DMS53 (cell line): ENCODE measurements around the gene VDAC2.

Experiments used
- DNase-seq: peaks from one replicate; lab custom pipeline; 2025; lab: John Stamatoyannopoulos, UW

The VDAC2 gene

GRCh38 chr10:75230600-75231038 lies 20.0 kb downstream of the VDAC2 start:
- peak; percentile 93 for DNase-seq

- peak; percentile 30 for DNase-seq
Measured at GRCh38 chr10:75231672-75232581, 21.3 kb downstream of the VDAC2 start.

- DNase-seq: peak; percentile 53
Measured at GRCh38 chr10:75233444-75234016, 22.9 kb downstream of the VDAC2 start.

- peak; percentile 98 for DNase-seq
Measured at GRCh38 chr10:75234017-75234682, 23.6 kb downstream of the VDAC2 start.

GRCh38 chr10:75234683-75235374 lies 24.2 kb downstream of the VDAC2 start:
- DNase-seq: peak; percentile 95

GRCh38 chr10:75235375-75236177 lies 25.0 kb downstream of the VDAC2 start, which contains the start of gene COMTD1:
Gene COMTD1 (minus strand): TSS chr10:75235957. CDS start chr10:75235928, 29 bp downstream.
- peak; percentile 99 for DNase-seq

GRCh38 chr10:75236178-75236825 lies 25.7 kb downstream of the VDAC2 start:
- DNase-seq: no peak

GRCh38 chr10:75238182-75239095 lies 27.8 kb downstream of the VDAC2 start:
- no peak for DNase-seq

GRCh38 chr10:75239096-75239790 lies 28.6 kb downstream of the VDAC2 start:
- no peak for DNase-seq

GRCh38 chr10:75240329-75241076 lies 29.9 kb downstream of the VDAC2 start:
- DNase-seq: no peak

GRCh38 chr10:75243426-75243825 lies 32.8 kb downstream of the VDAC2 start:
- DNase-seq: no peak

GRCh38 chr10:75244487-75245353 lies 34.1 kb downstream of the VDAC2 start:
- peak; percentile 19 for DNase-seq

- DNase-seq: no peak
Measured at GRCh38 chr10:75245354-75246250, 35.0 kb downstream of the VDAC2 start.

GRCh38 chr10:75246506-75246905 lies 35.9 kb downstream of the VDAC2 start:
- no peak for DNase-seq

- no peak for DNase-seq
Measured at GRCh38 chr10:75247797-75248196, 37.2 kb downstream of the VDAC2 start.

- no peak for DNase-seq
Measured at GRCh38 chr10:75250934-75251333, 40.3 kb downstream of the VDAC2 start.
